ENCODE measurements around the gene FUT8.

DNA sequence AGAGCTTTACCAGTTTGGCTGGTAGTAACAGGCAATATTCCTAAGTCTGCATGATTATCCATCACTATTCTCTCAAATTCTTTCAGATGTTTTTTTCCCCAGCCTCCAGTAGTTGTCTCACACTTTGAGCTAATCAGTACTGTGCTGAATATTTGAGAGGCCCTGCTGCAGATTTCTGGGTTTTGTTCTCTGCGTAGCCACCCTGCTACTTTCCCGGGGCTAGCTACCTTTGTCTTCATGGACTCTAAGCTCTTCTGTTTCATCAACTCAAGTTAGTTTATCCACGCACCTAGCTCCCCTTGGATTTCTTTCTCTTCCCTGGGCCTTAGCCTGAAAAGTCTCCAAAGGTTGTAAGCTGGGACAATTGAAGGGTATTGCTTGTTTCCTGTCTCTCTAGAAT, 73.0 kb downstream of the FUT8 start:
- TF ChIP-seq, protein P1, sequence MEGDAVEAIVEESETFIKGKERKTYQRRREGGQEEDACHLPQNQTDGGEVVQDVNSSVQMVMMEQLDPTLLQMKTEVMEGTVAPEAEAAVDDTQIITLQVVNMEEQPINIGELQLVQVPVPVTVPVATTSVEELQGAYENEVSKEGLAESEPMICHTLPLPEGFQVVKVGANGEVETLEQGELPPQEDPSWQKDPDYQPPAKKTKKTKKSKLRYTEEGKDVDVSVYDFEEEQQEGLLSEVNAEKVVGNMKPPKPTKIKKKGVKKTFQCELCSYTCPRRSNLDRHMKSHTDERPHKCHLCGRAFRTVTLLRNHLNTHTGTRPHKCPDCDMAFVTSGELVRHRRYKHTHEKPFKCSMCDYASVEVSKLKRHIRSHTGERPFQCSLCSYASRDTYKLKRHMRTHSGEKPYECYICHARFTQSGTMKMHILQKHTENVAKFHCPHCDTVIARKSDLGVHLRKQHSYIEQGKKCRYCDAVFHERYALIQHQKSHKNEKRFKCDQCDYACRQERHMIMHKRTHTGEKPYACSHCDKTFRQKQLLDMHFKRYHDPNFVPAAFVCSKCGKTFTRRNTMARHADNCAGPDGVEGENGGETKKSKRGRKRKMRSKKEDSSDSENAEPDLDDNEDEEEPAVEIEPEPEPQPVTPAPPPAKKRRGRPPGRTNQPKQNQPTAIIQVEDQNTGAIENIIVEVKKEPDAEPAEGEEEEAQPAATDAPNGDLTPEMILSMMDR (IDR thresholded peaks at IDR 0.05; ENCODE audit: borderline replicate concordance, extremely low read depth, low read length, poor library complexity, severe bottlenecking) = no peak
- no peak for TF ChIP-seq EZH2 (IDR thresholded peaks at IDR 0.05; ENCODE audit: borderline replicate concordance, low read depth, low read length, severe bottlenecking)

All from DND-41 (cell line).